ENCODE results near the gene FAM117B. TPM values are rescaled to one million over a fixed set of nuclear protein-coding genes. Genes with fewer than 3 reads are reported as not detected.

The FAM117B gene
- total RNA-seq, 4 donors from 2014 or later = 3.6 to 9.7 (median 4.6) TPM

- peaks cover 0 to 10% of the 10 kb centered on the region in 2 donors for H3K36me3 ChIP-seq
- H3K4me3 ChIP-seq = no peak overlapping the region
- ATAC-seq = no peak
- H3K4me1 ChIP-seq = no peaks in the 10 kb centered on the region
- H3K27ac ChIP-seq = no peak overlapping the region
- WGBS, 2 donors (ENCODE audit: low coverage in 1 of 2) = 83 to 100% methylated on average over 1 to 2 of the region's 5 CpGs
- no peaks in the 10 kb centered on the region for H3K27me3 ChIP-seq
- TF ChIP-seq EP300 (IDR thresholded peaks at IDR 0.05) = no peak
- TF ChIP-seq POLR2A (IDR thresholded peaks at IDR 0.05) = no peak
- TF ChIP-seq, protein P1, sequence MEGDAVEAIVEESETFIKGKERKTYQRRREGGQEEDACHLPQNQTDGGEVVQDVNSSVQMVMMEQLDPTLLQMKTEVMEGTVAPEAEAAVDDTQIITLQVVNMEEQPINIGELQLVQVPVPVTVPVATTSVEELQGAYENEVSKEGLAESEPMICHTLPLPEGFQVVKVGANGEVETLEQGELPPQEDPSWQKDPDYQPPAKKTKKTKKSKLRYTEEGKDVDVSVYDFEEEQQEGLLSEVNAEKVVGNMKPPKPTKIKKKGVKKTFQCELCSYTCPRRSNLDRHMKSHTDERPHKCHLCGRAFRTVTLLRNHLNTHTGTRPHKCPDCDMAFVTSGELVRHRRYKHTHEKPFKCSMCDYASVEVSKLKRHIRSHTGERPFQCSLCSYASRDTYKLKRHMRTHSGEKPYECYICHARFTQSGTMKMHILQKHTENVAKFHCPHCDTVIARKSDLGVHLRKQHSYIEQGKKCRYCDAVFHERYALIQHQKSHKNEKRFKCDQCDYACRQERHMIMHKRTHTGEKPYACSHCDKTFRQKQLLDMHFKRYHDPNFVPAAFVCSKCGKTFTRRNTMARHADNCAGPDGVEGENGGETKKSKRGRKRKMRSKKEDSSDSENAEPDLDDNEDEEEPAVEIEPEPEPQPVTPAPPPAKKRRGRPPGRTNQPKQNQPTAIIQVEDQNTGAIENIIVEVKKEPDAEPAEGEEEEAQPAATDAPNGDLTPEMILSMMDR (IDR thresholded peaks at IDR 0.05) = no peak
- TF ChIP-seq POLR2AphosphoS5 (IDR thresholded peaks at IDR 0.05) = no peak
- no peaks in the 10 kb centered on the region for H3K9me3 ChIP-seq
These were observed 89.0 kb downstream of the FAM117B start for GRCh38 chr2:202723746-202724145.

- H3K4me3 ChIP-seq = no peak overlapping the region
- 77 to 92% methylated on average over 3 of the region's 3 CpGs for WGBS, 2 donors (ENCODE audit: low coverage in 1 of 2)
- H3K9me3 ChIP-seq = no peaks in the 10 kb centered on the region
- ATAC-seq = no peak
- no peak overlapping the region for H3K27ac ChIP-seq
- no peaks in the 10 kb centered on the region for H3K4me1 ChIP-seq
- no peaks in the 10 kb centered on the region for H3K27me3 ChIP-seq
- TF ChIP-seq EP300 (IDR thresholded peaks at IDR 0.05) = no peak
- no peak for TF ChIP-seq POLR2AphosphoS5 (IDR thresholded peaks at IDR 0.05)
- no peak for TF ChIP-seq POLR2A (IDR thresholded peaks at IDR 0.05)
- TF ChIP-seq, protein P1 (IDR thresholded peaks at IDR 0.05) = no peak
- H3K36me3 ChIP-seq = peaks cover 0 to 10% of the 10 kb centered on the region in 2 donors
These were observed 91.3 kb downstream of the FAM117B start for GRCh38 chr2:202726070-202726469.

DNA sequence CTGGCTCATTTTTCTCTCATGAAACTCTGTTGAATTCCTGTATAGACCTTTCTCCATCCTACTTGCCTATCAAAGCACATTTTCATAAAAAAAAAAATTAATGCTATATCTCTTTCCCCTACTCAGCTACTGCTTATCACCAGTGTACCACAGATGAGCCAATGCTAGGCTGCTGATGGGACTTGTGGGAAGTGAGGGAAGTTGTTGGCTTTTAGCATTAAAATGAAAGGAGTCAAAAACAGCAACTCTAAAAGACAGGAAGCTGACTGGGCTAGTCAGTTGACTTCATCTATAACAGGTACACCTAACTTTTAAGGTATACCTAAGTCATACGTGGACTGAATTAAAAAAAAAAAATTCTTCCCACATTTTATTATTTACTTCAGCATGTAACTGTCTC, 102.1 kb downstream of the FAM117B start:
- no peak for ATAC-seq
- TF ChIP-seq POLR2A (IDR thresholded peaks at IDR 0.05) (no peak), EP300 (IDR thresholded peaks at IDR 0.05) (no peak), POLR2AphosphoS5 (IDR thresholded peaks at IDR 0.05) (no peak)
- TF ChIP-seq, protein P1 (IDR thresholded peaks at IDR 0.05) = no peak

DNA sequence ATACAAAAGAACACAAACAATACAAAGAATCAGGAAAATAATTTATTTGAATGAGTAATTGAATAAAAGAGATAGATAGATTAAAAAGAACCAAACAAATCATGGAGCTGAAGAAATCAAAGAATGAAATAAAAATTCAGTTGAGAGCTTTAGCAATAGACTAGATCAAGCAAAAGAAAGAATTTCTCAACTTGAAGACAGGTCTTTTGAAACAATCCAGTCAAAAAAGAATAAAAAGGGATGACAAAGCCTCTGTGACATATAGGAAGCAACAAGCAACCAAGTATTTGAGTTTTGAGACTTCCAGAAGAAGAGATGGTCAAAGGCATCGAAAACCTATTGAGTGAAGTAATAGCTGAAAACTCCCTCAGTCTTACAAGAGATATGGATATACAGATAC, 108.8 kb downstream of the FAM117B start:
- 100% methylated on average over 1 of the region's 1 CpG; no CpG with 5 or more reads in 1 of the 2 donors for WGBS, 2 donors (ENCODE audit: low coverage in 1 of 2)
- H3K4me1 ChIP-seq = no peaks in the 10 kb centered on the region
- H3K4me3 ChIP-seq = no peak overlapping the region
- TF ChIP-seq POLR2A (IDR thresholded peaks at IDR 0.05) (no peak), EP300 (IDR thresholded peaks at IDR 0.05) (no peak), POLR2AphosphoS5 (IDR thresholded peaks at IDR 0.05) (no peak)
- TF ChIP-seq, protein P1 (IDR thresholded peaks at IDR 0.05) = no peak
- ATAC-seq = no peak
- H3K9me3 ChIP-seq = peaks cover 0 to 12% (median 0%) of the 10 kb centered on the region in 3 donors
- H3K36me3 ChIP-seq = peaks cover 0 to 7% of the 10 kb centered on the region in 2 donors
- no peaks in the 10 kb centered on the region for H3K27me3 ChIP-seq
- H3K27ac ChIP-seq = no peak overlapping the region

More for the DNA sequence above, 102.1 kb downstream of the FAM117B start:
- H3K4me1 ChIP-seq = no peaks in the 10 kb centered on the region
- WGBS, 2 donors (ENCODE audit: low coverage in 1 of 2) = 83 to 94% methylated on average over 1 of the region's 1 CpG
- no peak overlapping the region for H3K4me3 ChIP-seq
- no peak overlapping the region for H3K27ac ChIP-seq
- H3K27me3 ChIP-seq = no peaks in the 10 kb centered on the region
- peaks cover 0 to 6% (median 0%) of the 10 kb centered on the region in 3 donors for H3K9me3 ChIP-seq
- H3K36me3 ChIP-seq = peaks cover 0 to 14% of the 10 kb centered on the region in 2 donors

DNA sequence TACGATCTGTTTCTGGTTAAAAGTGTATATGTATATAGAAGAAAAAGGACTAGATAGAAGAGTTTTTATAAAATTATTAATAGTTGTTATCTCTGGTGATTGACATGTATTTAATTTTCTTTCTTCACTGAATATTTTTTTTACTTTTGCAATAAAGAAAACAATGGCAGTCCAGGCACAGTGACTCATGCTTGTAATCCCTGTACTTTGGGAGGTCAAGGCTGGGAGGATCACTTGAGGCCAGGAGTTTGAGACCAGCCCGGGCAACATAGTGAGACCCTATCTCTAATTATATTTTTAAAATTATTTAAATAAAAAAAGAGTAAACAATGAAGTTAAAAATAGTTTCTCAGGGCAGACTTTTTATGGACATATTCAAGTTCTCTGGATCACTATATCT, 114.7 kb downstream of the FAM117B start:
- no peak overlapping the region for H3K4me3 ChIP-seq
- 84 to 100% methylated on average over 2 of the region's 2 CpGs for WGBS, 2 donors (ENCODE audit: low coverage in 1 of 2)
- no peaks in the 10 kb centered on the region for H3K9me3 ChIP-seq
- H3K27me3 ChIP-seq = no peaks in the 10 kb centered on the region
- no peaks in the 10 kb centered on the region for H3K36me3 ChIP-seq
- no peak overlapping the region for H3K27ac ChIP-seq
- ATAC-seq = no peak
- TF ChIP-seq POLR2AphosphoS5 (IDR thresholded peaks at IDR 0.05) = no peak
- no peak for TF ChIP-seq EP300 (IDR thresholded peaks at IDR 0.05)
- TF ChIP-seq, protein P1 (IDR thresholded peaks at IDR 0.05) = no peak
- no peak for TF ChIP-seq POLR2A (IDR thresholded peaks at IDR 0.05)
- no peaks in the 10 kb centered on the region for H3K4me1 ChIP-seq
